ENCODE results near the gene OPCML.

Gene OPCML

GRCh38 chr11:133198438-133198837 lies 333.9 kb downstream of the OPCML start:
- no peak for TF ChIP-seq ZNF274 (IDR thresholded peaks at IDR 0.05; ENCODE audit: low read depth, low read length)

GRCh38 chr11:133197425-133197824 lies 334.9 kb downstream of the OPCML start:
- no peak for TF ChIP-seq ZNF274 (IDR thresholded peaks at IDR 0.05; ENCODE audit: low read depth, low read length)
- H3K4me3 ChIP-seq (ENCODE audit: low read length): no peak overlapping the region

More at GRCh38 chr11:133198438-133198837, 333.9 kb downstream of the OPCML start:
- H3K4me3 ChIP-seq (ENCODE audit: low read length): no peak overlapping the region

GRCh38 chr11:133191931-133192330 lies 340.4 kb downstream of the OPCML start:
- no peak for TF ChIP-seq ZNF274 (IDR thresholded peaks at IDR 0.05; ENCODE audit: low read depth, low read length)
- H3K4me3 ChIP-seq (ENCODE audit: low read length): no peak overlapping the region

- no peak for TF ChIP-seq ZNF274 (IDR thresholded peaks at IDR 0.05; ENCODE audit: low read depth, low read length)
- H3K4me3 ChIP-seq (ENCODE audit: low read length): no peak overlapping the region
Measured at GRCh38 chr11:133181667-133182066, 350.6 kb downstream of the OPCML start.

- no peak overlapping the region for H3K4me3 ChIP-seq (ENCODE audit: low read length)
- no peak for TF ChIP-seq ZNF274 (IDR thresholded peaks at IDR 0.05; ENCODE audit: low read depth, low read length)
Measured at GRCh38 chr11:133181066-133181465, 351.2 kb downstream of the OPCML start.

GRCh38 chr11:133180201-133180600 lies 352.1 kb downstream of the OPCML start:
- H3K4me3 ChIP-seq (ENCODE audit: low read length): no peak overlapping the region
- no peak for TF ChIP-seq ZNF274 (IDR thresholded peaks at IDR 0.05; ENCODE audit: low read depth, low read length)

- TF ChIP-seq ZNF274 (IDR thresholded peaks at IDR 0.05; ENCODE audit: low read depth, low read length): no peak
- H3K4me3 ChIP-seq (ENCODE audit: low read length): no peak overlapping the region
Measured at GRCh38 chr11:133176748-133177147, 355.6 kb downstream of the OPCML start.

- TF ChIP-seq ZNF274 (IDR thresholded peaks at IDR 0.05; ENCODE audit: low read depth, low read length): no peak
- no peak overlapping the region for H3K4me3 ChIP-seq (ENCODE audit: low read length)
Measured at GRCh38 chr11:133175103-133175502, 357.2 kb downstream of the OPCML start.

- H3K4me3 ChIP-seq (ENCODE audit: low read length): no peak overlapping the region
- TF ChIP-seq ZNF274 (IDR thresholded peaks at IDR 0.05; ENCODE audit: low read depth, low read length): no peak
Measured at GRCh38 chr11:133173810-133174412, 358.4 kb downstream of the OPCML start.

GRCh38 chr11:133172349-133172748 lies 360.0 kb downstream of the OPCML start:
- no peak for TF ChIP-seq ZNF274 (IDR thresholded peaks at IDR 0.05; ENCODE audit: low read depth, low read length)
- no peak overlapping the region for H3K4me3 ChIP-seq (ENCODE audit: low read length)

- no peak for TF ChIP-seq ZNF274 (IDR thresholded peaks at IDR 0.05; ENCODE audit: low read depth, low read length)
Measured at GRCh38 chr11:133171374-133171773, 360.9 kb downstream of the OPCML start.

GRCh38 chr11:133168016-133168415 lies 364.3 kb downstream of the OPCML start:
- no peak overlapping the region for H3K4me3 ChIP-seq (ENCODE audit: low read length)
- TF ChIP-seq ZNF274 (IDR thresholded peaks at IDR 0.05; ENCODE audit: low read depth, low read length): no peak

More at GRCh38 chr11:133171374-133171773, 360.9 kb downstream of the OPCML start:
- no peak overlapping the region for H3K4me3 ChIP-seq (ENCODE audit: low read length)

- H3K4me3 ChIP-seq (ENCODE audit: low read length): no peak overlapping the region
- TF ChIP-seq ZNF274 (IDR thresholded peaks at IDR 0.05; ENCODE audit: low read depth, low read length): no peak
Measured at GRCh38 chr11:133166662-133167061, 365.6 kb downstream of the OPCML start.

GRCh38 chr11:133164986-133165385 lies 367.3 kb downstream of the OPCML start:
- TF ChIP-seq ZNF274 (IDR thresholded peaks at IDR 0.05; ENCODE audit: low read depth, low read length): no peak

GRCh38 chr11:133163463-133164419 lies 368.6 kb downstream of the OPCML start:
- H3K4me3 ChIP-seq (ENCODE audit: low read length): no peak overlapping the region
- no peak for TF ChIP-seq ZNF274 (IDR thresholded peaks at IDR 0.05; ENCODE audit: low read depth, low read length)

More at GRCh38 chr11:133164986-133165385, 367.3 kb downstream of the OPCML start:
- no peak overlapping the region for H3K4me3 ChIP-seq (ENCODE audit: low read length)
